CD4-positive, alpha-beta T cell (primary cell): ENCODE results near the gene OR7C1. TPM values are rescaled to one million over a fixed set of nuclear protein-coding genes. Genes with fewer than 3 reads are reported as not detected.

Experiments used
- ATAC-seq: fragments of 200-7000 bp; cut with Tn5 transposase; one replicate; pipeline ENCODE4 v1.10.0; 2022; ENCODE audit warnings: mild to moderate bottlenecking; ENCODE audit not compliant: poor library complexity
- CTCF ChIA-PET: fragments of 350-600 bp; sonication (Branson Sonifier 250); formaldehyde crosslinking; loops from one replicate; lab custom pipeline; 2021; ENCODE audit warnings: antibody characterized with exemption, inconsistent platforms; lab: Charles Lee
- POLR2A ChIA-PET: fragments of 350-600 bp; sonication (Branson Sonifier 250); formaldehyde crosslinking; loops from one replicate; lab custom pipeline; 2021; ENCODE audit warnings: antibody characterized with exemption, inconsistent platforms; lab: Charles Lee
- DNase-seq, 14 experiments: peaks; one replicate each; pipeline ENCODE4 v3.0.0-alpha.2; 2013 to 2020; ENCODE audit warnings: mixed read lengths in 2 of 14
- H3K27ac ChIP-seq, 2 donors: one replicate each; pipeline versions ENCODE4 v1.5.1 to v1.7.0; 2013; ENCODE audit warnings: low read length in 2 of 2, low read depth in 1 of 2, mild to moderate bottlenecking in 1 of 2
- H3K27me3 ChIP-seq, 2 experiments: 1 replicate in 1 of 2; 2 replicates in 1 of 2; pipeline versions ENCODE4 v1.6.1 to v1.7.0; 2013; ENCODE audit warnings: low read length in 2 of 2, control low read depth in 1 of 2, mild to moderate bottlenecking in 1 of 2, moderate library complexity in 1 of 2; ENCODE audit not compliant: insufficient read depth in 2 of 2, control insufficient read depth in 1 of 2
- H3K36me3 ChIP-seq: one replicate; pipeline ENCODE4 v1.6.1; 2013; ENCODE audit warnings: low read length, control low read depth; ENCODE audit not compliant: insufficient read depth
- H3K4me1 ChIP-seq: one replicate; pipeline ENCODE4 v1.6.1; 2013; ENCODE audit warnings: low read length, control low read depth; ENCODE audit not compliant: insufficient read depth
- H3K4me3 ChIP-seq: one replicate; pipeline ENCODE4 v1.5.1; 2013; ENCODE audit warnings: mild to moderate bottlenecking, low read length, moderate library complexity
- H3K9me3 ChIP-seq, 2 experiments: 1 replicate in 1 of 2; 2 replicates in 1 of 2; pipeline versions ENCODE4 v1.6.1 to v1.7.0; 2013; ENCODE audit warnings: low read length in 2 of 2, mild to moderate bottlenecking in 2 of 2, control low read depth in 1 of 2, moderate library complexity in 1 of 2; ENCODE audit not compliant: control insufficient read depth in 1 of 2, insufficient read depth in 1 of 2
- H3K27ac Mint-ChIP-seq: one replicate; pipeline ENCODE4 v1.8.0; 2020; ENCODE audit warnings: mixed read lengths
- H3K27me3 Mint-ChIP-seq: one replicate; pipeline ENCODE4 v1.8.0; 2021; ENCODE audit warnings: mixed read lengths
- H3K36me3 Mint-ChIP-seq: one replicate; pipeline ENCODE4 v1.8.0; 2021; ENCODE audit warnings: low read depth, mixed read lengths
- H3K4me1 Mint-ChIP-seq: one replicate; pipeline ENCODE4 v1.8.0; 2021; ENCODE audit warnings: low read depth, mixed read lengths
- H3K4me3 Mint-ChIP-seq: one replicate; pipeline ENCODE4 v1.8.0; 2020; ENCODE audit warnings: mild to moderate bottlenecking, mixed read lengths
- H3K9me3 Mint-ChIP-seq: one replicate; pipeline ENCODE4 v1.8.0; 2020; ENCODE audit warnings: mixed read lengths
- CTCF ChIP-seq: fragments of 200-600 bp; IDR thresholded peaks from one replicate; pipeline ENCODE4 v1.8.0; 2022; ENCODE audit warnings: antibody characterized with exemption, mild to moderate bottlenecking
- intact Hi-C, 2 experiments: fragments of 100-400 bp; cut with DNase I in 1 of 2; cut with micrococcal nuclease in 1 of 2; formaldehyde crosslinking; loops; one replicate each; pipeline versions ENCODE4 v1.15.1 to v1.9.0; 2023 to 2025; cut with DNase I, micrococcal nuclease
- total RNA-seq, 174 experiments: library from RNA in 2 of 174; stranded (reverse) in 2 of 174; gene quantifications; one replicate each; pipeline ENCODE4 v1.2.3 and lab custom pipeline; 2021 to 2026

The OR7C1 gene
- total RNA-seq, 2 experiments from 2014 or later, result not detected

- Histone ChIP-seq H3K27me3 (peaks cover 9 to 12% of the 10 kb centered on the region in 2 experiments), H3K4me3 (no peak overlapping the region), H3K27ac (no peak overlapping the region), H3K4me1 (peaks cover 11% of the 10 kb centered on the region), H3K9me3 (peaks cover 0 to 3% of the 10 kb centered on the region in 2 experiments), H3K36me3 (no peaks in the 10 kb centered on the region)
- Mint-ChIP-seq H3K27me3 (peaks cover 34% of the 10 kb centered on the region), H3K9me3 (no peaks in the 10 kb centered on the region), H3K4me3 (no peak overlapping the region), H3K36me3 (no peaks in the 10 kb centered on the region), H3K27ac (no peak overlapping the region), H3K4me1 (peaks cover 4% of the 10 kb centered on the region)
- intact Hi-C loops, result no loop called here
- TF ChIP-seq CTCF, result no peak
- no peak for ATAC-seq
- ChIA-PET POLR2A (no interaction called here), CTCF (no interaction called here)
- no peak for DNase-seq
Measured at GRCh38 chr19:14770944-14771839, 63.8 kb downstream of the OR7C1 start.

GRCh38 chr19:14770136-14770535 is 64.8 kb downstream of the OR7C1 start:
- peaks cover 2% of the 10 kb centered on the region for H3K36me3 ChIP-seq

GRCh38 chr19:14769201-14769600 is 65.8 kb downstream of the OR7C1 start:
- CTCF ChIA-PET, result no interaction called here
- peaks cover 2% of the 10 kb centered on the region for H3K36me3 ChIP-seq
- H3K27me3 ChIP-seq, result peaks cover 0 to 2% of the 10 kb centered on the region in 2 experiments
- DNase-seq (no peak), ATAC-seq (no peak)
- no peaks in the 10 kb centered on the region for H3K4me1 Mint-ChIP-seq
- no peak overlapping the region for H3K27ac Mint-ChIP-seq
- H3K27me3 Mint-ChIP-seq, result peaks cover 32% of the 10 kb centered on the region
- H3K4me3 Mint-ChIP-seq, result no peak overlapping the region
- TF ChIP-seq CTCF, result no peak
- no peak overlapping the region for H3K4me3 ChIP-seq
- peaks cover 4% of the 10 kb centered on the region for H3K36me3 Mint-ChIP-seq
- H3K4me1 ChIP-seq, result no peaks in the 10 kb centered on the region
- intact Hi-C loops, result no loop called here
- H3K9me3 Mint-ChIP-seq, result no peaks in the 10 kb centered on the region
- POLR2A ChIA-PET, result no interaction called here
- peaks cover 0 to 3% of the 10 kb centered on the region in 2 experiments for H3K9me3 ChIP-seq
- H3K27ac ChIP-seq, result no peak overlapping the region

More at GRCh38 chr19:14770136-14770535, 64.8 kb downstream of the OR7C1 start:
- H3K27ac ChIP-seq, result no peak overlapping the region
- DNase-seq (no peak), ATAC-seq (no peak)
- H3K27me3 ChIP-seq, result peaks cover under 1 to 3% of the 10 kb centered on the region in 2 experiments
- no peak overlapping the region for H3K4me3 ChIP-seq
- POLR2A ChIA-PET, result no interaction called here
- H3K9me3 Mint-ChIP-seq, result no peaks in the 10 kb centered on the region
- TF ChIP-seq CTCF, result no peak
- H3K36me3 Mint-ChIP-seq, result peaks cover 4% of the 10 kb centered on the region
- CTCF ChIA-PET, result no interaction called here
- no peak overlapping the region for H3K27ac Mint-ChIP-seq
- no peaks in the 10 kb centered on the region for H3K4me1 Mint-ChIP-seq
- intact Hi-C loops, result no loop called here
- peaks cover 29% of the 10 kb centered on the region for H3K27me3 Mint-ChIP-seq
- H3K4me3 Mint-ChIP-seq, result no peak overlapping the region
- peaks cover 0 to 3% of the 10 kb centered on the region in 2 experiments for H3K9me3 ChIP-seq
- peaks cover under 1% of the 10 kb centered on the region for H3K4me1 ChIP-seq
